Psoas muscle (tissue), 8 donors: ENCODE data around the gene PTCRA. TPM values are rescaled to one million over a fixed set of nuclear protein-coding genes. Genes with fewer than 3 reads are reported as not detected.
"Not testable (repeated sequence)": the region's sequence is repeated elsewhere in the genome, so short reads cannot be mapped to it uniquely, and the experiment has no call there.

ENCODE experiments used
- ATAC-seq, 4 donors: fragments of 200-7000 bp; cut with Tn5 transposase; one replicate each; pipeline ENCODE4 v1.9.1; 2020; ENCODE audit warnings: moderate library complexity in 3 of 4, mild to moderate bottlenecking in 2 of 4
- DNase-seq, 2 donors: peaks; one replicate each; pipeline ENCODE4 v3.0.0-alpha.2; 2020
- H3K27ac ChIP-seq: fragments of 200-600 bp; one replicate; pipeline ENCODE4 v1.8.0; 2022
- H3K27me3 ChIP-seq, 3 donors: fragments of 200-600 bp in 1 of 3; one replicate each; pipeline versions ENCODE4 v1.6.1 to v1.8.0; 2013 to 2022; ENCODE audit warnings: low read length in 2 of 3, mild to moderate bottlenecking in 2 of 3, moderate library complexity in 1 of 3; ENCODE audit not compliant: insufficient read depth in 3 of 3
- H3K36me3 ChIP-seq, 2 donors: fragments of 200-600 bp in 1 of 2; one replicate each; pipeline versions ENCODE4 v1.6.1 to v1.8.0; 2013 to 2022; ENCODE audit warnings: low read depth in 1 of 2, mild to moderate bottlenecking in 1 of 2, moderate library complexity in 1 of 2; ENCODE audit not compliant: insufficient read depth in 1 of 2
- H3K4me1 ChIP-seq: fragments of 200-600 bp; one replicate; pipeline ENCODE4 v1.8.0; 2022
- H3K4me3 ChIP-seq: fragments of 200-600 bp; one replicate; pipeline ENCODE4 v1.8.0; 2022; ENCODE audit warnings: mild to moderate bottlenecking
- H3K9me3 ChIP-seq: fragments of 200-600 bp; one replicate; pipeline ENCODE4 v1.8.0; 2022
- CTCF ChIP-seq: fragments of 200-600 bp; IDR thresholded peaks from one replicate; pipeline ENCODE4 v1.8.0; 2022; ENCODE audit warnings: antibody characterized with exemption
- WGBS, 3 donors: extraction: QIAGEN DNeasy Blood & Tissue Kit; methylation state at CpG; one replicate each; pipeline versions ENCODE4 v1.1.6 to v1.1.7; 2013; 5-methylcytosine and 5-hydroxymethylcytosine counted together
- intact Hi-C, 2 donors: fragments of 100-400 bp; cut with DNase I; formaldehyde crosslinking; loops; one replicate each; pipeline versions ENCODE4 v1.11.0 to v1.14.2; 2022
- polyA plus RNA-seq, 3 donors: library from polyadenylated mRNA; stranded (reverse); fragments of 200-250 nt; gene quantifications; one replicate each; pipeline ENCODE4 v1.2.3, GENCODE V29; 2013
- total RNA-seq, 4 donors: library from RNA; stranded (reverse); fragmentation: NEBNext Ultra II Directional in 2 of 4; extraction: Animal tissue kit (Norgen Biotek cat#: 25700) in 2 of 4; gene quantifications; one replicate each; pipeline versions ENCODE4 v1.2.1 to v1.2.4, GENCODE V29; 2021 to 2023
- donor health status: healthy with polysubstance abuse.
- donor health status: DM: no; HTN: no; CAD: no; lungs with moderate emphysema.
- donor health status: Bipolar disorder and iron deficiency.
- donor health status: healthy.
- donor health status: DM: yes; HTN: yes; CAD: no.
- donor health status: DM: no; HTN: no; CAD: no.
- donor health status: DM: no; HTN: no; CAD: no.
- donor health status: DM: yes; HTN: yes; CAD: no.

PTCRA gene
- total and polyA plus RNA-seq, 7 donors, result 0.09 TPM; not detected in 6

GRCh38 chr6:42896178-42896719, 19.6 kb upstream of the PTCRA start:
- H3K9me3 ChIP-seq, result no peaks in the 10 kb centered on the region
- no peak for TF ChIP-seq CTCF
- peak in 3 of 4 donors; percentile 62 to 89 (median 77) for ATAC-seq
- no peaks in the 10 kb centered on the region for H3K36me3 ChIP-seq
- no peaks in the 10 kb centered on the region for H3K27me3 ChIP-seq
- peak overlapping the region; percentile 67 for H3K27ac ChIP-seq
- WGBS, 3 donors, result 59 to 69% (median 61%) methylated on average over 10 of the region's 10 CpGs
- DNase-seq, result no peak
- intact Hi-C loops, result loop anchor here in 1 of 2 donors (5.0 to 10.0 kb wide), 2 partner anchors 234 to 619 kb away; partner anchors contain the start of genes LRRC73, POLR1C and YIPF3
- H3K4me3 ChIP-seq, result no peak overlapping the region
- H3K4me1 ChIP-seq, result peaks cover 4% of the 10 kb centered on the region

DNA sequence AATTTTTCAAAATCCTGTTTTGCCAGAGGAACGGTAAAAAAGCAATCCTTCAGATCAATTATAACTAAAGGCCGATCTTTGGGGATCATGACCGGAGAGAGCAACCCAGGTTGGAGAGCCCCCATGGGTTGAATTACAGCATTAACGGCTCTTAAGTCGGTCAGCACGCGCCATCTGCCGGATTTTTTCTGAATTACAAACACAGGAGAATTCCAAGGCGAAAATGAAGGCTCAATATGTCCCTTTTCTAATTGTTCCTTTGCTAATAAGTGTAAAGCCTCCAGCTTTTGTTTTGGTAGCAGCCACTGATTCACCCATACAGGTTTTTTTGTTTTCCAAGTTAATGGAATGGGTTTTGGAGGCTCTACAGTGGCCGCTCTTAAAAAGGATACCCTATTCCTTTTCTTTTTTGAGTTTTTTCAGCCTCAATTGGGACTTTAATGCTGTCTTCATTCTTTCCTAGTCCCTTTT, 16.9 kb upstream of the PTCRA start:
- Histone ChIP-seq H3K36me3 (no peaks in the 10 kb centered on the region), H3K4me1 (no peaks in the 10 kb centered on the region), H3K27ac (no peak overlapping the region), H3K27me3 (no peaks in the 10 kb centered on the region), H3K9me3 (no peaks in the 10 kb centered on the region), H3K4me3 (peak overlapping the region; percentile 13)
- ATAC-seq (no peak), DNase-seq (peak in 1 of 2 donors; percentile 22)
- intact Hi-C loops, result loop anchor here in 1 of 2 donors (2.0 to 10.0 kb wide), 3 partner anchors 22 to 616 kb away; partner anchors contain the start of genes LRRC73, POLR1C and YIPF3
- peak; percentile 74 for TF ChIP-seq CTCF
- 9 to 10% (median 10%) methylated on average over 10 of the region's 10 CpGs for WGBS, 3 donors

DNA sequence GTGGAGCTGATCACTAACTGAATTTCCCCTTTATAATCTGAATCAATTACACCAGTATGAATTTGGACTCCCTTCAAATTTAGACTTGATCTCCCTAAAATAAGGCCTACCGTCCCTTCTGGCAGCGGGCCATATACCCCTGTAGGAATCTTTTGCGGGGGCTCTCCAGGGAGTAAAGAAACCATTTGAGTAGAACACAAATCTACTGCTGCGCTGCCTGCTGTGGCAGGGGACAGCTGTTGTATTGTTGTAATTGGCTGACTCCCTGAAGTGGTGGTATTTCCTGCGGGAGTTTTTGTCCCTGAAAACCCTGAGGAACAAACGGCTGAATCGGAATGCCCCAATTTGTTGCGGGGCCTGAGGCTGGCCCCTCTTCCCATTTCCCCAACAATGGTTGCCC, 16.0 kb upstream of the PTCRA start:
- no peak for TF ChIP-seq CTCF
- no peaks in the 10 kb centered on the region for H3K4me1 ChIP-seq
- H3K9me3 ChIP-seq, result no peaks in the 10 kb centered on the region
- H3K27me3 ChIP-seq, result no peaks in the 10 kb centered on the region
- no peak for ATAC-seq
- H3K27ac ChIP-seq, result no peak overlapping the region
- H3K36me3 ChIP-seq, result no peaks in the 10 kb centered on the region
- 14 to 31% (median 19%) methylated on average over 8 of the region's 8 CpGs for WGBS, 3 donors
- intact Hi-C loops, result loop anchor here (2.0 to 10.0 kb wide), 5 partner anchors 23 to 615 kb away; partner anchors contain the start of genes LRRC73 (in 1 of the 2), POLR1C (in 1 of the 2) and YIPF3 (in 1 of the 2)
- DNase-seq, result peak in 1 of 2 donors; percentile 17
- H3K4me3 ChIP-seq, result no peak overlapping the region

DNA sequence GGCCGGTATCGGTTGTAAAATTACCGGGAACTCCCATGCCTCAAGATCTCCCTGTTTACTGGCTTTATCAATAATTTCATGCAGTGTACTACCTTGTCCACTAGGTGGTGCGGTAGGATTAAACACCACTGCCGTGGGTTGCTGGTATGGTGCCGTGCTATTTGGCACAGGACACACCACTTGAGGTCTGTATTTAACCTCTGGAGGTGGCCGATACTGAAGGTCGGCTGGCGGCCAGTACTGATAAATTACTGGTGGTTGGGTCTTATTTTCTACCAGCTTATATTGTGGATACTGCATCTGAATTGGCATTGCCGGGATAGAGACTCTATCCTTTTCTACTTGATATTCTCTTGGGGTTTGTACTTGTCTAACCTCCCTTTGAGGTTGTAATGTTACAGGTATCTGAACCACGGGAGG, 14.3 kb upstream of the PTCRA start:
- Histone ChIP-seq H3K36me3 (no peaks in the 10 kb centered on the region), H3K27ac (no peak overlapping the region), H3K9me3 (no peaks in the 10 kb centered on the region), H3K4me1 (no peaks in the 10 kb centered on the region), H3K27me3 (no peaks in the 10 kb centered on the region), H3K4me3 (no peak overlapping the region)
- ATAC-seq (peak; percentile 97 to 99 (median 98)), DNase-seq (peak; percentile 70 to 85)
- peak; percentile 91 for TF ChIP-seq CTCF
- intact Hi-C loops, result loop anchor here (5.0 to 10.0 kb wide), 2 partner anchors 241 to 433 kb away; no protein-coding TSS in a partner anchor
- WGBS, 3 donors, result 2 to 6% (median 4%) methylated on average over 11 of the region's 11 CpGs

DNA sequence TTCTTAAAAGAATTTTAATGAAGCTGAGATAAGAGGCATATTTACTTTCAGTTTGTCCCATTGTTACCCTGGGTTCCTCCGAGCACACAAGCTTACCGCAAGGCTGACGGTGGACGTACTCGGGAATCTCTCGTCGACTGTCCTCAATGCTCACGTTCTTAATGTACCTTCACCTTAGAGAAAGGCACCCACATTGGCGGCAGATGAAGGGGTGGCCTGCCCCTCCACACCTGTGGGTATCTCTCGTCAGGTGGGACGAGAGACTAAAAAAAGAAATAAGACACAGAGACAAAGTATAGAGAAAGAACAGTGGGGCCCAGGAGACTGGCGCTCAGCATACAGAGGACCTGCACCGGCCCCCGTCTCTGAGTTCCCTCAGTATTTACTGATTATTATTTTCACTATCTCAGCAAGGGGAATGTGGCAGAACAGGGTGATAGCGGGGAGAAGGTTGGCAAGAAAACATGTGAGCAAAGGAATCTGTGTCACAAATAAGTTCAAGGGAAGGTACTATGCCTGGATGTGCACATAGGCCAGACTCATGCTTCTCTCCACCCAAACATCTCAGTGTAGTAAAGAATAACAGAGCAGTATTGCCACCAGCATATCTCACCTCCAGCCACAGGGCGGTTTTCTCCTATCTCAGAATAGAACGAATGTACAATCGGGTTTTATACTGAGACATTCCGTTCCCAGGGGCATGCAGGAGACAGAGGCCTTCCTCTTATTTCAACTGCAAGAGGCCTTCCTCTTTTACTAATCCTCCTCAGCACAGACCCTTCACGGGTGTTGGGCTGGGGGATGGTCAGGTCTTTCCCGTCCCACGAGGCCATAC, 13.2 kb upstream of the PTCRA start:
- WGBS, 3 donors, result 81 to 89% (median 87%) methylated on average over 22 of the region's 22 CpGs
- intact Hi-C loops, result loop anchor here (5.0 to 10.0 kb wide), 2 partner anchors 240 to 432 kb away; no protein-coding TSS in a partner anchor
- H3K4me1 ChIP-seq, H3K4me3 ChIP-seq, H3K27me3 ChIP-seq, H3K36me3 ChIP-seq, H3K27ac ChIP-seq, ATAC-seq, H3K9me3 ChIP-seq, DNase-seq: not testable (repeated sequence)
